Measurements from ENCODE around the gene HAUS7. TPM values are rescaled to one million over a fixed set of nuclear protein-coding genes. Genes with fewer than 3 reads are reported as not detected.

The HAUS7 gene
- polyA plus RNA-seq, 2 of the 4 experiments (the other 2 are of a cell fraction) = 39.1 to 53.6 TPM

GRCh38 chrX:153400146-153401132, 69.9 kb downstream of the HAUS7 start:
- no peaks in the 10 kb centered on the region for H3K9me3 ChIP-seq
- peak; percentile 68 to 72 for DNase-seq (ENCODE audit: low read depth in 1 of 2, low spot score in 1 of 2)

GRCh38 chrX:153398275-153398960, 72.0 kb downstream of the HAUS7 start:
- 69% methylated on average over 13 of the region's 17 CpGs for WGBS (ENCODE audit: missing lambda C conversion rate)
- no peak for TF ChIP-seq REST (IDR thresholded peaks at IDR 0.05)
- TF ChIP-seq MAZ (IDR thresholded peaks at IDR 0.05; ENCODE audit: borderline replicate concordance, low read depth, low read length) = no peak
- no peak for TF ChIP-seq CTCF (IDR thresholded peaks at IDR 0.05)
- TF ChIP-seq NFE2L2 (conservative IDR thresholded peaks at IDR 0.05; ENCODE audit: low read length) = no peak
- TF ChIP-seq EHMT2 (IDR thresholded peaks at IDR 0.05; ENCODE audit: low read depth) = no peak
- no peak for TF ChIP-seq ESRRA (IDR thresholded peaks at IDR 0.05; ENCODE audit: borderline replicate concordance, low read length)
- TF ChIP-seq POLR2AphosphoS2 (conservative IDR thresholded peaks at IDR 0.05; ENCODE audit: low read length) = no peak
- no peak for TF ChIP-seq RNF2 (IDR thresholded peaks at IDR 0.05; ENCODE audit: borderline replicate concordance, low read depth)
- H3K27ac ChIP-seq = no peak overlapping the region

More at GRCh38 chrX:153400146-153401132, 69.9 kb downstream of the HAUS7 start:
- Histone ChIP-seq H3K4me1 (no peaks in the 10 kb centered on the region), H3K4me2 (peak overlapping the region; percentile 45; the same call in 2 of the 3 replicates), H3K27ac (no peak overlapping the region), H3K4me3 (no peak overlapping the region)
- FAIRE-seq = no peak
- POLR2A ChIA-PET = no interaction called here
- WGBS (ENCODE audit: missing lambda C conversion rate) = 75% methylated on average over 18 of the region's 60 CpGs
- CTCF ChIA-PET = interaction anchor here (0.9 kb wide), 1 partner anchor 41 kb away, joined by 3 read pairs; no protein-coding TSS in a partner anchor
- TF ChIP-seq HDAC2 (IDR thresholded peaks at IDR 0.05) (no peak), MAFK (IDR thresholded peaks at IDR 0.05; ENCODE audit: partially characterized antibody) (no peak), MAX (IDR thresholded peaks at IDR 0.05) (peak; percentile 25; the same call in 1 of the 2 replicates), ELK1 (IDR thresholded peaks at IDR 0.05; ENCODE audit: low read depth, low read length) (no peak), CTCF (IDR thresholded peaks at IDR 0.05) (peak; percentile 74), SMC3 (IDR thresholded peaks at IDR 0.05) (peak; percentile 27; the same call in 2 of the 3 replicates), RAD21 (conservative IDR thresholded peaks at IDR 0.05 in 1 of 2, IDR thresholded peaks at IDR 0.05 in 1 of 2) (peak in 1 of 2 experiments; percentile 32; a peak in 3 of 5 replicates), RARB (CRISPR knock-in tag; IDR thresholded peaks at IDR 0.05) (no peak), FOSB (CRISPR knock-in tag; IDR thresholded peaks at IDR 0.05) (no peak)
- ATAC-seq = peak; percentile 75 to 94

More at GRCh38 chrX:153398275-153398960, 72.0 kb downstream of the HAUS7 start:
- H3K9me3 ChIP-seq = no peaks in the 10 kb centered on the region
- CTCF ChIA-PET = interaction anchor here (1.5 to 1.6 kb wide), 2 partner anchors 13 to 21 kb away, joined by 3 read pairs; no protein-coding TSS in a partner anchor
- ATAC-seq = no peak
- no peak overlapping the region for H3K4me2 ChIP-seq
- no peak for DNase-seq (ENCODE audit: low read depth in 1 of 2, low spot score in 1 of 2)
- no peaks in the 10 kb centered on the region for H3K4me1 ChIP-seq
- POLR2A ChIA-PET = no interaction called here
- no peak overlapping the region for H3K4me3 ChIP-seq
- FAIRE-seq = no peak

All from A549 (cell line).